Coronary artery (tissue), 2 donors: Measurements from ENCODE around the gene BRI3BP.

ENCODE experiments used
- DNase-seq: peaks from one replicate; pipeline ENCODE4 v3.0.0-alpha.2; 2017; ENCODE audit warnings: low spot score
- H3K27ac ChIP-seq, 2 donors: fragments of 200-600 bp; sonication (generic); one replicate each; pipeline ENCODE4 v1.5.1; 2016 to 2019
- H3K4me3 ChIP-seq: fragments of 200-600 bp; sonication (generic); 2 replicates; pipeline ENCODE4 v1.5.1; 2016; ENCODE audit warnings: mild to moderate bottlenecking, moderate library complexity
- TF ChIP-seq, protein P1 (sequence below): fragments of 200-600 bp; sonication (generic); IDR thresholded peaks from one replicate; pipeline ENCODE4 v1.5.1; 2019; ENCODE audit warnings: antibody characterized with exemption

The BRI3BP gene

DNA sequence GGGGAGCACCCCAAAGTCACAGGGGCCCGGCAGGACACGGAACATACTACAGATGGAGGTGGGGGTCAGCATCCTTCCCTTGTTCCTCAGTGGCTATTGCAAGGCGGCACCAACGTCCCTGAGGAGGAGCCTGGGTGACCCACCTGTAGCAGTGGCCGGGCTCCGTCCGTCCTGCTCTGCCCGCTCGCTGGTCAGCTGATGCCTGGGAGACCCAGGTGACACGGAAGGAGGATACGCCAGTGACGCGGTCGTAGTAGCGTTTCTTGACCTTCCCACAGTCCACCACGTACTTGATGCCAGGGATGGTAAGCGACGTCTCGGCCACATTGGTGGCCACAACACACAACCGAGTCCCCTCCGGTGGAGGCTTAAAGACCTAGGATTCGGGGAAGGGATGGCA, 29.2 kb upstream of the BRI3BP start:
- Histone ChIP-seq H3K4me3 (no peak overlapping the region), H3K27ac (no peak overlapping the region)
- TF ChIP-seq, protein P1, sequence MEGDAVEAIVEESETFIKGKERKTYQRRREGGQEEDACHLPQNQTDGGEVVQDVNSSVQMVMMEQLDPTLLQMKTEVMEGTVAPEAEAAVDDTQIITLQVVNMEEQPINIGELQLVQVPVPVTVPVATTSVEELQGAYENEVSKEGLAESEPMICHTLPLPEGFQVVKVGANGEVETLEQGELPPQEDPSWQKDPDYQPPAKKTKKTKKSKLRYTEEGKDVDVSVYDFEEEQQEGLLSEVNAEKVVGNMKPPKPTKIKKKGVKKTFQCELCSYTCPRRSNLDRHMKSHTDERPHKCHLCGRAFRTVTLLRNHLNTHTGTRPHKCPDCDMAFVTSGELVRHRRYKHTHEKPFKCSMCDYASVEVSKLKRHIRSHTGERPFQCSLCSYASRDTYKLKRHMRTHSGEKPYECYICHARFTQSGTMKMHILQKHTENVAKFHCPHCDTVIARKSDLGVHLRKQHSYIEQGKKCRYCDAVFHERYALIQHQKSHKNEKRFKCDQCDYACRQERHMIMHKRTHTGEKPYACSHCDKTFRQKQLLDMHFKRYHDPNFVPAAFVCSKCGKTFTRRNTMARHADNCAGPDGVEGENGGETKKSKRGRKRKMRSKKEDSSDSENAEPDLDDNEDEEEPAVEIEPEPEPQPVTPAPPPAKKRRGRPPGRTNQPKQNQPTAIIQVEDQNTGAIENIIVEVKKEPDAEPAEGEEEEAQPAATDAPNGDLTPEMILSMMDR: no peak
- peak; percentile 71 for DNase-seq

DNA sequence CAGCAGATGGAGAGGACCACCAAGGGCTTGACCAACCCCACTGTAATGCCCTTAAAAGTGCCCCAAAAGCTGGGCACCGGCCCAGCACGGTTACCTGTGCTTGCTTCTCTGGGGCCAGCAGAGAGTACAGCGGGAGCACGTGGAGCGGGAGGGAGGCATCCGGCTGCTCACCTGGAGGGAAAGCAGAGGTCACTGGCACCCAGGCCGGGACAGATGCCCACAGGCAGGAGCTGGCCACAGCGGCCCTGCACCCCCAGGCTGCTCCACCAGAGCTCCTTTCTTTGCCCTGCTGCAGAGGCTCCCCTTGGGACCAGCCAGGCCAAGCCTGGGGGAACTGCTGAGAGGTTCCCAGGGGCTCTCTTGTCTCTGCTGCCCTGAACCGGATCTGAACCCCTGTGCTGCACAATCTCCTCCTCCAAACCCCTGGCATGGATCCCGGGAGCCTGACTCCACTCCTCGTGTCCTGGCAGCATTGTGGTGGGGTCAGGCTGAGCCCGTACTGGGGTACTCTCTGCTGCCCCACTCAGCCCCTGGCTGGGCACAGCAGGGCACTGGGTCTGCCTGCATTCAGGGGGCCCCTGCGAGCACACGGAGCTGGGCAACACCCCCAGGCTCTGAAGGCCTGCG, 28.5 kb upstream of the BRI3BP start:
- TF ChIP-seq, protein P1: no peak
- peak; percentile 69 for DNase-seq
- Histone ChIP-seq H3K27ac (no peak overlapping the region), H3K4me3 (no peak overlapping the region)

DNA sequence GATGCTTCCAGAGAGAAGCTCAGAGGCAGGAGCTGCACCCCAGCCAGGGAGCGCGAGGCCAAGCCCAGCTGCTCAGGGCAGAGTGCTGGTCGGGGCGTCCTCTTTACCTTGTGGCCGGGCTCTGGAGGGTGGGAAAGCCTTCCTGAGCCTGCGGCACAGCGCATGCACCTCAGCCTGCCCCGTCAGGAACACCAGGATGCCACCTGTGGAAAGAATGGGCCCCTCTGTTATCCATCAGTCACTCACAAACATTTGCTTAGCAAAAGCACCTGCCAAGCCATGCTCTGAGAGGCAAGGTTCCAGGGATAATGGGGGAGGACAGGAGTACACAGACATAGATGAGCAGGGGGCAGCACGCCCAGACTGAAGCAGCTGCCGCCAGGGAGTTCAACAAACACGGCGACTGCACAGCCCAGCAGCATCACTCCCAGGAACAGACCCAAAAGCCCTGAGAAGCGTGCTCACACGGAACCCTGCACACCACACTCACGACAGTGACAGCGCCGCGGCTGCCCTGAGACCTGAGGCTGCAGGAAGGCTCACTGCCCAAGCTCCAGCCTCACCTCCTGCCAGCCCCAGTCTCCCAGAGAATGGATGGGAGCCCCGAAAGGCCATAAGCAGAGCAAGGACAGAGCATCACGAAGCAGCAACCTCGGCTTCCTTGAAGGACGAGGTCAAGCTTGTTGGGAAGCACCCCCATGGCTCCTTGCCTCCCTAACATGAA, 26.3 kb upstream of the BRI3BP start:
- no peak overlapping the region for H3K4me3 ChIP-seq
- no peak overlapping the region for H3K27ac ChIP-seq
- peak; percentile 57 for DNase-seq
- TF ChIP-seq, protein P1: no peak

DNA sequence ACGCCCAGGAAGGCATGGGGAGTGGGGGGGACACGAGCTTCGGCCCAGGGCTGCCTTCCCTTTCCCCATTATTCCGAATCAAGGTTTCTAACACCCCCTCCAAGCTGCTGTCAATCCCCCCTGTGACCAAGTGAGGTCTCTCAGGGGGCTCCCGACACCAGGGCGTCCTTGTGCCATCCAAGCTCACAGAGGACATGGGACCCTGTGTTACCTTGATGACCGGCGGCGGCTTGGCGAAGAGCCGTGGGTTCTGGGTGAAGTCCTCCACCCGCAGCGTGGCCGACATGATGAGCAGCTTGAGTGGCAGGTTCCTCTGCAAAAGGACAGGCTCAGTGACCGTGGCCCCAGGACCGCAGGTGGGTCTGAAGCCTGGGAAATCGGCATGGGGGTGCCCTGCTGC, 24.8 kb upstream of the BRI3BP start:
- TF ChIP-seq, protein P1: no peak
- H3K27ac ChIP-seq: no peak overlapping the region
- no peak for DNase-seq
- no peak overlapping the region for H3K4me3 ChIP-seq

GRCh38 chr12:124970647-124971402, 22.6 kb upstream of the BRI3BP start:
- no peak overlapping the region for H3K4me3 ChIP-seq
- TF ChIP-seq, protein P1: no peak
- no peak overlapping the region for H3K27ac ChIP-seq
- peak; percentile 64 for DNase-seq

GRCh38 chr12:124971603-124972002, 21.8 kb upstream of the BRI3BP start:
- DNase-seq: peak; percentile 61
- no peak overlapping the region for H3K27ac ChIP-seq
- no peak overlapping the region for H3K4me3 ChIP-seq
- TF ChIP-seq, protein P1: no peak
